KG1 (cell line): ENCODE results near the gene RRAD.

Experiments used
- DNase-seq: peaks from one replicate; lab custom pipeline; 2025; lab: John Stamatoyannopoulos, UW

RRAD gene

DNA sequence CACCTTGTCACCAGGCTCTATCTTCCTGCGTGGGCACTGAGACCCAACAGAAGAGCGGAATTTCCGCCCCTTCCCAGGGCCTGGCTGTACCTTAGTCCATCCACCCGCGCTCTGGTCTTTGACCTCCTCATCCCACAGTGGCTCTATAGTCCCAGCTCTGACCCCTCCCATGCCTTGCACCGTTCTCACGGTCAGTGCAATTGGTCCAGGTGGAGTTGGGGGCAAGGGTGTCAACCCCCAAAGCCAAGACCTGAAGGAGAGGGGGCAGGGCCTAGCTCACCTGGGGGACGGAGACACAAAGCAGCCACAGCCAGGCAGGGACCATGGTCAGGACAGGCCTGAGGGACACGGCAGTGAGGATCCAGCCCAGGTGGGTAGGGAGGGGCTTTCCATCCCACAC is 7.6 kb downstream of the RRAD start:
- no peak for DNase-seq

DNA sequence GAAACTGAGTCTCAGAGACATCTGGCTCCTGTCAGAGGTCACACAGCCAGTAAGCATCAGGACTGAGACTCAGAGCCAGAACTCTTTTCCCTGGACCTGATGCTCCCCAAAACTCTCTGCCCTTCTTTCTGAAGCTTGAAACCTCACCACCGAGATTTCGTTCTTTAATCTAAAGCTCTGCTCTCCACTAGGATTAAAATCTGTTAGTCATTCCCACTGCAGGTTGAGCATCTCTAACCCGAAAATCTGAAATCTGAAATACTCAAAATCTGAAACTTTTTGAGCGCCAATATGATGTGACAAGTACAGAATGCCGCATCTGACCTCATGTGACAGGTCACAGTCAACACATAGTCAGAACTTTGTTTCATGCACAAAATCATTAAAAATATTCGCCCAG is 8.8 kb downstream of the RRAD start:
- DNase-seq: no peak

GRCh38 chr16:66915041-66915440 is 10.3 kb downstream of the RRAD start:
- no peak for DNase-seq

DNA sequence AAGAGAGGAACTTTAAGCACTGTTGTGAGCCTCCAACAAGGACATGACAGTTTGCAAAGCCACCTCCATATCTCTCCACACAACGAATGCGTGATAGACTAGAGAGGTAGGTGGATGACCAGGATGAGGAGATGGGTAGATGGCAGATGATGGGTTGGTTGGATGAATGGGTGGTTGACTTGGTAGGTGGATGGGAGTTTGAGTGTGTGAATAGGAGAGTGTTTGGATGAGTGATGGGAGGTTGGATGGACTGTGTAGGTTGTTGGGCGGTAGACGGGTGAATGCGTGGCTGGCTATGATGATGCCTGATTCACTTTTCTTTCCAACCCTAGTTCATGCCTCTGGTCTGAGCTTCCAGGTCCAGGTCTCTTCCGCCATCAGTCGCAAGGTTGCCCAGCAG is 10.8 kb downstream of the RRAD start:
- DNase-seq: no peak

- DNase-seq: no peak
These were observed 11.6 kb downstream of the RRAD start for GRCh38 chr16:66913711-66914110.

DNA sequence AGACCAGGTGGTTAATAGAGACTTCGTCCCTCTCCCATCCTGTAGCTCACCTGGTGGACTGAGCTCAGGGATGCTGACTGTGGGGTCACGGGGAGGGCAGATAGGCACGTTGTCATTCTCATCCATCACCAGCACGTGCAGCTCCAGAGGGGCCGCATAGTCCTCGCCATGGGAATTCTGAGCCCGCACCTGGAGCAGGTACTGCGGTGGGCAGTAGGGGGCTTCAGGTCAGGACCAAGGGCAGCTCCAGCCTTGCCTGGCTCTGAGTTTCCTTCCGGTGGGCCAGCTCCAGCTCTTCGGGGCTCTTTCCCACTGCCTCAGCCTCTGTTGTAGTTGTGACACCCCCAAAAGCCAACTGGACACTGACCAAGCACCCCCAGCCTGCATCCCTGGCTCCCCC is 12.3 kb downstream of the RRAD start:
- no peak for DNase-seq

GRCh38 chr16:66911801-66912200 is 13.5 kb downstream of the RRAD start:
- DNase-seq: no peak

GRCh38 chr16:66911112-66911511 is 14.2 kb downstream of the RRAD start:
- DNase-seq: no peak

DNA sequence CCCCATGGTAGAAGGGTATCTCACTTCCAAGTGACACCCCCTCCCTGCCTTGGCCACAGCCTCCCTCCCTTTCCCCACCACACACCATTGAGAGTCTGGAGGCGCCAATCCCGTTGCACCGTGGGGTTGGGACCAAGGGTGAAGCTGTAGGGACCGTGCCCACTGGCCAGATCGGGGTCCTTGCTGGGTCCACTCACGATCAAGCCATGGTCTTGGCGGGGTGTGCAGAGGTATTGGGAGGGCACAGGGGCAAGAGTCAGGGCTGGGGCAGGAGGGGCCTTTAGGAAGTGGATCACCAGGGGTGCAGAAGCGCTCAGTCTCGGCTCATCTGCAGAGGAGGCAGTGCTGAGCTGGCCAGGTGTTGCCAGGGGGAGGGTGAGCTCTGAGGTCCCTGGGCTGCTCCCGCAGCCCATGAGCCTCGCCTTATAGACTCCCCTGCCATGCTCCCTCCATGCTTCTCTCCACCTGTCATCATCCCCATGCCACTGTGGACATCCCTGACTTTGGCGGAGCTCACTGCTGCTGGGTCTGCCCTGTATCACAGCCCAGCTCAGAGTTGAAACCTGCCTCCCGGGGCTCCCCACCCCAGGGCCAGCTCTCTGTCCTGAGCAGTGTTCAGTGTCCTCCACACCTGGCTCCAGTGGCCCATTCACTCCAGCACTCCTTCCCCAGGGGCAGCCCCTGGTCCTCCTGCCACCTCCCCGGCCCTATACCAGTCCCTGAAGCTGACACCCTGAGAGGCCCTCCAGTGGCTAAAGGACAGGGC is 15.0 kb downstream of the RRAD start:
- no peak for DNase-seq

GRCh38 chr16:66908762-66909559 is 16.4 kb downstream of the RRAD start:
- no peak for DNase-seq

GRCh38 chr16:66908116-66908515 is 17.2 kb downstream of the RRAD start:
- DNase-seq: no peak

DNA sequence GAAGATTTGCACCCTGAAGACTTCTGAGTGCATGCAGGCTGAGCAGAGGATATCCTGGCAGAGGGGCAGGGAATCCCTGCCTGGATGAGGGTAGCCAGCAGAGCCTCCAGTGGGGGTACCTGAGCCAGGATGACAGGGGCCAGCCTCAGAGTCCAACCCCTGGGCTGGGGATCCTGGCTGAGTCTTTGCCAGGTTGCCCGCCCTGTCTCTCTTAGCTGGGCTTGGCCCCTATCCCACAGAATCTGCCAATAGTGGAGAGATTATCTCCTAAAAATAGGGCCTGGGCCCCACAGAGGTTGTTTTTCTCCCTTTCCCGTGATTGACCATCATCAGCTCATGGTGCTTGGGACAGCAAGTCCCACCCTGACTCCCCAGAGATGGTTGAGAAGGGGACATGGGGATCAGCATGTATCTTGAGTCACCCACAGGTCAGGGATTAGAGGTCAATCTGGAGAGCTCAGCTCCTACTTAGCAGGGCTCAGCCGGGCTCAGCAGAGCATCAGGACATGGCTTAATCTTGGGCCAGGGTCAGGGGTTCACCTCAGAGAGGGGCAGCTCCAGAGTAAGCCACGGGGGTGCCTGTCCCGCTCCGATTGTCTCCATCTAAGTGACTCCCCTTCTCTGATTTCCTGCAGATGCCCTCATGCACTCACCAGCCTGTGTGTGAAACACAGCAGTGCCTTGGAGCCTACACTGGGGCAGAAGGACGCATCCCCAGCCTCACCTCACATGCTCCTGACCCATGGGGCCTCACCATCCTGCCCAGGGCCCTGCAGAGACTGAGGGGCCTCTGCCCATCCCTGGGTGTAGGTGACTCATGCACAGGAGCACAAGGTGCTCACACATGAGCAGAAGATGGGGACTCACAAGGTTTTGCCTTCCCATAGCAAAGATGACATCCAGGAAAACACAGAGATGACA is 18.2 kb downstream of the RRAD start:
- no peak for DNase-seq

- no peak for DNase-seq
These were observed 19.4 kb downstream of the RRAD start for GRCh38 chr16:66905633-66906539.

- no peak for DNase-seq
These were observed 20.3 kb downstream of the RRAD start for GRCh38 chr16:66904846-66905632.

GRCh38 chr16:66904428-66904845 is 20.9 kb downstream of the RRAD start:
- no peak for DNase-seq

DNA sequence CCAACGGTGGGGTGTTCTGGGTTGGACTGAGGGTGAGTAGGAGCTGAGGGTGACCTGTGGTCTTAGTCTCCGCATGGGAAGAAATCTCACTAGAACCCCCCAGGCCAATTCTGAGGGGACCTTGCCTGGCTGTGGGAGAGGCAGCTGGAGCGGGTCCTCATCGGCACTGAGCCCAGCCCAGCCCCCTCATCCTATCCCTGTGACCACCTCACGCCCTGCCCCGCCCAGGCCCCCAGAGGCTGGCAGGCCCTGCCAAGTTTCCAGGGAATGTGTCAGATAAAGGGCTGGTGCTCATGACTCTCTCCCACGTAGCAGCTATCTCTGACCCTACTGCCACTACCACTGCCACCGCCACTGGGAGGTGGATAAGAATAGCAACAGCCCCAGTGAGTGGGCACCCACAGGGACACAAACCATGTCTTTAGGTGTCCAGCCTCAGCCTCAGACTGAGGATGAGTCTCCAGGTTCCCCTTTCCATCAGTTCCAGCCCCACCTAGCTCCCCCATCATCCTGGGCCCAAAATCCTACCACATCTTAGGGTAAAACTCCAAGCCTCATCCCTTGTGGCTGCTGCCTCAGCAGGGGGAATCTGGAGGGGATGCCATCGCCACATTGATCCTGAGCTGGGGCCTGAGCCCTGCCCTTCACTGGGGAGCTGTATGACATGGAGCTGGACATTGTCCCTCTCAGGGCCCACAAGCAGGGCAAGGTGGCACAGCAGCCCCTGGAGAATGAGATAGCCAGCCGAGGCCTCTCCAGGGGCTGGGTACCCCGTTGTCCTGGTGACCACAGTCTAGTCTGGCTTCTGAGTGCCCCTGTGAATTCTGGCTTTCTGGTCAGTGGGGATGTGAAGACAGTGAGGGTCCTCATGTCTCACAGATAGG is 21.5 kb downstream of the RRAD start:
- no peak for DNase-seq

- DNase-seq: no peak
These were observed 22.4 kb downstream of the RRAD start for GRCh38 chr16:66902648-66903543.

GRCh38 chr16:66901626-66902025 is 23.7 kb downstream of the RRAD start:
- no peak for DNase-seq
